SU-DHL-6 (cell line): ENCODE results near the gene PRPF8.

Experiments
- CTCF ChIP-seq: fragments of 200-600 bp; sonication (generic); IDR thresholded peaks from one replicate; pipeline ENCODE4 v1.5.1; 2017; ENCODE audit warnings: antibody characterized with exemption, mild to moderate bottlenecking, low read length, moderate library complexity; ENCODE audit not compliant: insufficient read depth, poor library complexity, severe bottlenecking
- EZH2phosphoT487 ChIP-seq: fragments of 200-600 bp; sonication (generic), shearing (Covaris generic); conservative IDR thresholded peaks from 2 replicates; pipeline ENCODE4 v1.6.1; 2018; ENCODE audit warnings: mild to moderate bottlenecking, antibody characterized with exemption, low read length, moderate library complexity, mixed read lengths

GRCh38 chr17:1639549-1640180 is 45.0 kb downstream of the PRPF8 start:
- TF ChIP-seq CTCF, result no peak
- TF ChIP-seq EZH2phosphoT487, result no peak
